Measurements from ENCODE around the gene ATP1B2. TPM values are rescaled to one million over a fixed set of nuclear protein-coding genes. Genes with fewer than 3 reads are reported as not detected.
A peak's percentile ranks its signal among the peaks of the same experiment; 100 is the strongest.
"Not testable (repeated sequence)": the region's sequence is repeated elsewhere in the genome, so short reads cannot be mapped to it uniquely, and the experiment has no call there.

ATP1B2 gene
- total RNA-seq, 1 donor from 2014 or later = 4.8 TPM

GRCh38 chr17:7623661-7624060, 27.1 kb upstream of the ATP1B2 start:
- Mint-ChIP-seq H3K4me1 (ENCODE audit: unreplicated experiment) (peaks cover 5% of the 10 kb centered on the region), H3K27ac (no peak overlapping the region), H3K36me3 (peaks cover 4% of the 10 kb centered on the region), H3K4me3 (no peak overlapping the region), H3K27me3 (no peaks in the 10 kb centered on the region), H3K9me3 (no peaks in the 10 kb centered on the region)
- no peak for TF ChIP-seq CTCF (conservative IDR thresholded peaks at IDR 0.05)
- no peak for DNase-seq (ENCODE audit: extremely low spot score, unreplicated experiment)

- H3K27ac Mint-ChIP-seq = not testable (repeated sequence)
Measured at GRCh38 chr17:7625749-7626148, 25.0 kb upstream of the ATP1B2 start.

GRCh38 chr17:7626307-7626706, 24.4 kb upstream of the ATP1B2 start:
- DNase-seq (ENCODE audit: extremely low spot score, unreplicated experiment) = no peak
- TF ChIP-seq CTCF (conservative IDR thresholded peaks at IDR 0.05) = no peak
- peaks cover 4% of the 10 kb centered on the region for H3K36me3 Mint-ChIP-seq
- H3K4me3 Mint-ChIP-seq = peak overlapping the region; percentile 94
- peaks cover 5% of the 10 kb centered on the region for H3K4me1 Mint-ChIP-seq (ENCODE audit: unreplicated experiment)
- no peaks in the 10 kb centered on the region for H3K27me3 Mint-ChIP-seq
- H3K9me3 Mint-ChIP-seq = no peaks in the 10 kb centered on the region
- no peak overlapping the region for H3K27ac Mint-ChIP-seq

More at GRCh38 chr17:7625749-7626148, 25.0 kb upstream of the ATP1B2 start:
- H3K4me1 Mint-ChIP-seq (ENCODE audit: unreplicated experiment); DNase-seq (ENCODE audit: extremely low spot score, unreplicated experiment); H3K36me3 Mint-ChIP-seq; H3K27me3 Mint-ChIP-seq; H3K9me3 Mint-ChIP-seq: not testable (repeated sequence)
- peak overlapping the region; percentile 25 for H3K4me3 Mint-ChIP-seq

- Mint-ChIP-seq H3K4me3 (peak overlapping the region; percentile 94), H3K27me3 (no peaks in the 10 kb centered on the region), H3K36me3 (peaks cover 4% of the 10 kb centered on the region), H3K9me3 (no peaks in the 10 kb centered on the region), H3K4me1 (ENCODE audit: unreplicated experiment) (peaks cover 5% of the 10 kb centered on the region), H3K27ac (peak overlapping the region; percentile 92)
- DNase-seq (ENCODE audit: extremely low spot score, unreplicated experiment) = no peak
- no peak for TF ChIP-seq CTCF (conservative IDR thresholded peaks at IDR 0.05)
Measured at GRCh38 chr17:7626956-7627249, 23.8 kb upstream of the ATP1B2 start.

- Mint-ChIP-seq H3K27ac (peak within 1 kb of the TSS; percentile 92), H3K9me3 (no peaks in the 10 kb centered on the region), H3K27me3 (no peaks in the 10 kb centered on the region), H3K4me1 (ENCODE audit: unreplicated experiment) (peaks cover 5% of the 10 kb centered on the region), H3K4me3 (peak within 1 kb of the TSS; percentile 94), H3K36me3 (peaks cover 4% of the 10 kb centered on the region)
- peak; percentile 97 for DNase-seq (ENCODE audit: extremely low spot score, unreplicated experiment)
- TF ChIP-seq CTCF (conservative IDR thresholded peaks at IDR 0.05) = no peak
Measured at GRCh38 chr17:7627250-7628121, 23.2 kb upstream of the ATP1B2 start, which contains the start of gene SAT2. Gene SAT2 (minus strand): TSS chr17:7627821. CDS start chr17:7627635, 186 bp downstream.

DNA sequence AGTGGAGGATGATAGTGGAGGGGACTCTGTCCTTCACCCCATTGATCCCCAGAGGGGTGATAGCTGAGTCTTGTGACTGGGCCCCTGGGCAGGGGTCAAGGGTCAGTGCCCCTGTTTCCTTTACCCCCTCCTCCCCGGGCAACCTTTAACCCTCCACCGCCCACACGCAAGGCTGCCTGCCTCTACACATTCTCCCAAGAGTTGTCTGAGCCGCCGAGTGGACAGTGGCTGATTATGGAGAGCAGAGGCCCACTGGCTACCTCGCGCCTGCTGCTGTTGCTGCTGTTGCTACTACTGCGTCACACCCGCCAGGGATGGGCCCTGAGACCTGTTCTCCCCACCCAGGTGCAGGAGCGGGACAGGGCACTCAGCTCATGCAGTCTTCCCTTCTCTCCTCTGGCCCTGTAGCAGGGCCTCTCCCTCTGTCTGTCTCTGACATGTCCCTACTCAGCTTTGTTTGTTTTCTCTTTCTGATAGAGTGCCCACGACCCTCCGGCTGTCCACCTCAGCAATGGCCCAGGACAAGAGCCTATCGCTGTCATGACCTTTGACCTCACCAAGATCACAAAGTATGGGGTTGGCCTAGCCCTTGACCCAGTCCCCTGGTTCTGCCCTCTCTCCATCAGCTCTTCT, 20.7 kb upstream of the ATP1B2 start, which contains the start of gene SHBG:
Gene SHBG (plus strand): TSS at position 197 of the 633 bp plus-strand sequence. CDS start 38 bp downstream, at position 235.
- no peaks in the 10 kb centered on the region for H3K27me3 Mint-ChIP-seq
- no peak for DNase-seq (ENCODE audit: extremely low spot score, unreplicated experiment)

More for the DNA sequence above, 20.7 kb upstream of the ATP1B2 start, which contains the start of gene SHBG:
- Mint-ChIP-seq H3K36me3 (peaks cover 4% of the 10 kb centered on the region), H3K4me3 (peak within 1 kb of the TSS; percentile 6), H3K4me1 (ENCODE audit: unreplicated experiment) (peaks cover 5% of the 10 kb centered on the region), H3K9me3 (no peaks in the 10 kb centered on the region), H3K27ac (peak within 1 kb of the TSS; percentile 82)
- TF ChIP-seq CTCF (conservative IDR thresholded peaks at IDR 0.05) = no peak

All from type B pancreatic cell (in vitro differentiated cells).